GM10248 (cell line): ENCODE measurements around the gene ASGR1.
"Not testable (repeated sequence)": the region's sequence is repeated elsewhere in the genome, so short reads cannot be mapped to it uniquely, and the experiment has no call there.

Experiments used
- CTCF ChIA-PET: fragments of 300-600 bp; sonication (Branson Sonifier 250); formaldehyde crosslinking; extraction: SDS; loops from one replicate; lab custom pipeline; 2021; ENCODE audit warnings: antibody characterized with exemption; lab: Yijun Ruan, JAX
- POLR2A ChIA-PET: fragments of 350-650 bp; sonication (Branson Sonifier 250); formaldehyde crosslinking; extraction: SDS; loops from one replicate; lab custom pipeline; 2020; ENCODE audit warnings: antibody characterized with exemption; lab: Yijun Ruan, JAX
- DNase-seq: peaks from one replicate; pipeline ENCODE4 v3.0.0; 2012; ENCODE audit errors: extremely low spot score
- TF ChIP-seq, protein P1 (sequence below): IDR thresholded peaks from 2 replicates; pipeline ENCODE4 v1.5.1; 2012; ENCODE audit warnings: mild to moderate bottlenecking, low read depth; ENCODE audit errors: extremely low read depth, missing control alignments, control extremely low read depth

ASGR1 gene

GRCh38 chr17:7128160-7128559 lies 51.0 kb downstream of the ASGR1 start:
- no peak for DNase-seq
- TF ChIP-seq, protein P1, sequence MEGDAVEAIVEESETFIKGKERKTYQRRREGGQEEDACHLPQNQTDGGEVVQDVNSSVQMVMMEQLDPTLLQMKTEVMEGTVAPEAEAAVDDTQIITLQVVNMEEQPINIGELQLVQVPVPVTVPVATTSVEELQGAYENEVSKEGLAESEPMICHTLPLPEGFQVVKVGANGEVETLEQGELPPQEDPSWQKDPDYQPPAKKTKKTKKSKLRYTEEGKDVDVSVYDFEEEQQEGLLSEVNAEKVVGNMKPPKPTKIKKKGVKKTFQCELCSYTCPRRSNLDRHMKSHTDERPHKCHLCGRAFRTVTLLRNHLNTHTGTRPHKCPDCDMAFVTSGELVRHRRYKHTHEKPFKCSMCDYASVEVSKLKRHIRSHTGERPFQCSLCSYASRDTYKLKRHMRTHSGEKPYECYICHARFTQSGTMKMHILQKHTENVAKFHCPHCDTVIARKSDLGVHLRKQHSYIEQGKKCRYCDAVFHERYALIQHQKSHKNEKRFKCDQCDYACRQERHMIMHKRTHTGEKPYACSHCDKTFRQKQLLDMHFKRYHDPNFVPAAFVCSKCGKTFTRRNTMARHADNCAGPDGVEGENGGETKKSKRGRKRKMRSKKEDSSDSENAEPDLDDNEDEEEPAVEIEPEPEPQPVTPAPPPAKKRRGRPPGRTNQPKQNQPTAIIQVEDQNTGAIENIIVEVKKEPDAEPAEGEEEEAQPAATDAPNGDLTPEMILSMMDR, result no peak
- CTCF ChIA-PET, result interaction anchor here (15.1 kb wide), 1 partner anchor 77 kb away, joined by 247 read pairs; no protein-coding TSS in a partner anchor
- POLR2A ChIA-PET, result no interaction called here

DNA sequence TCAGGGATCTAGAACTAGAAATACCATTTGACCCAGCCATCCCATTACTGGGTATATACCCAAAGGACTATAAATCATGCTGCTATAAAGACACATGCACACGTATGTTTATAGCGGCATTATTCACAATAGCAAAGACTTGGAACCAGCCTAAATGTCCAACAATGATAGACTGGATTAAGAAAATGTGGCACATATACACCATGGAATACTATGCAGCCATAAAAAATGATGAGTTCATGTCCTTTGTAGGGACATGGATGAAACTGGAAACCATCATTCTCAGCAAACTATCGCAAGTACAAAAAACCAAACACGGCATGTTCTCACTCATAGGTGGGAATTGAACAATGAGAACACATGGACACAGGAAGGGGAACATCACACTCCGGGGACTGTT lies 51.7 kb downstream of the ASGR1 start:
- POLR2A ChIA-PET, DNase-seq: not testable (repeated sequence)
- CTCF ChIA-PET, result interaction anchor here (2.1 kb wide), 1 partner anchor 75 kb away, joined by 4 read pairs; no protein-coding TSS in a partner anchor

DNA sequence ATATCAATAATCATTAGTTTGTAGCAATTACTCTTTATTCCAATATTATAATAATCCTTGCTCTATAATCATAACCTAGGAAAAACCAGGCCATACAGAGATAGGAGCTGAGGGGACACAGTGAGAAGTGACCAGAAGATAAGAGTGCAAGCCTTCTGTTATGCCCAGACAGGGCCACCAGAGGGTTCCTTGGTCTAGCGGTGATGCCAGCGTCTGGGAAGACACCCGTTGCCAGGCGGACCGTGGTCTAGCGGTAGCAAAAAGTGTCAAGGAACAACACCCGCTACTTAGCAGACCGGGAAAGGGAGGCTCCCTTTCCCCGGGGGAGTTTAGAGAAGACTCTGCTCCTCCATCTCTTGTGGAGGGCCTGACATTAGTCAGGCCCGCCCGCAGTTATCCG lies 52.8 kb downstream of the ASGR1 start:
- POLR2A ChIA-PET, DNase-seq: not testable (repeated sequence)
- CTCF ChIA-PET, result interaction anchor here (0.9 to 2.4 kb wide), 3 partner anchors 11 to 81 kb away, joined by 3 to 6 read pairs (median 4); no protein-coding TSS in a partner anchor

DNA sequence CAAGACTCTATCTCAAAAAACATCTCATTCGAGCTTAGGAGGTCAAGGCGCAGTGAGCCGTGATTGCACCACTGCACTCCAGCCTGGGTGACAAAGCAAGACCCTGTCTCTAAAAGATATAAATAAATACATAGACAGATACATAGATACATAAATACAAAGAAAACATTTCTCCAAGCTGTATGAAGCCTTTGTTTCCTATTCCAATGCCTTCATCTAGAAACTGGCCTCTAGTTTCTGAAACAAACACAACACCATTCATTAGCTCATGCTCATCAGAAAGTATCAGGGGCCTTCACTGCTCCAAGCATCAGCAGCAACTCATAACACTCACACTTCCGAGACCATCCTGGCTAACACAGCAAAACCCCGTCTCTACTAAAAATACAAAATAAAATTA lies 54.2 kb downstream of the ASGR1 start:
- CTCF ChIA-PET, result interaction anchor here (1.3 to 2.4 kb wide), 3 partner anchors 9 to 73 kb away, joined by 3 to 7 read pairs (median 6); no protein-coding TSS in a partner anchor
- POLR2A ChIA-PET, result no interaction called here

DNA sequence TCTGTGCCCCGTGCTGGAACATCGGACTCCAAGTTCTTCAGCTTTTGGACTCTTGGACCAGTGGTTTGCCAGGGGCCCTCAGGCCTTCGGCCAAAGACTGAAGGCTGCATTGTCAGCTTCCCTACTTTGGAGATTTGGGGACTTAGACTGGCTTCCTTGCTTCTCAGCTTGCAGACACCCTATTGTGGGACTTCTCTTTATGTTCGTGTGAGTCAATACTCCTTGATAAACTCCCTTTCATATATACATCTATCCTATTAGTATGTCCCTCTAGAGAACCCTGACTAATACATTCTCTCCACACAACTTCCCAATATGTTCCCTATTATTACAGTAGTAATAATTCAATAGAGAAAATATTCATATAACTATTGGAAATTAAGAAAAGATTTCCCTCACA lies 55.3 kb downstream of the ASGR1 start:
- POLR2A ChIA-PET, result interaction anchor here (1.1 kb wide), 1 partner anchor 9 kb away, joined by 7 read pairs; no protein-coding TSS in a partner anchor
- CTCF ChIA-PET, result interaction anchor here (1.0 to 3.6 kb wide), 3 partner anchors 9 to 73 kb away, joined by 3 to 17 read pairs (median 8); no protein-coding TSS in a partner anchor
- TF ChIP-seq, protein P1, result no peak
- DNase-seq, result no peak

More for the DNA sequence above, 54.2 kb downstream of the ASGR1 start:
- TF ChIP-seq, protein P1, result no peak
- no peak for DNase-seq
